Neural crest cell (in vitro differentiated cells): ENCODE measurements around the gene LETMD1. TPM values are rescaled to one million over a fixed set of nuclear protein-coding genes. Genes with fewer than 3 reads are reported as not detected.
"Not testable (repeated sequence)": the region's sequence is repeated elsewhere in the genome, so short reads cannot be mapped to it uniquely, and the experiment has no call there.

ENCODE experiments used
- DNase-seq: peaks from one replicate; pipeline ENCODE4 v3.0.0; 2021; ENCODE audit warnings: low read depth, mixed read lengths, low spot score
- H3K27ac Mint-ChIP-seq: one replicate; pipeline ENCODE4 v1.8.0; 2021; ENCODE audit warnings: mild to moderate bottlenecking, mixed read lengths; ENCODE audit not compliant: unreplicated experiment
- H3K27me3 Mint-ChIP-seq: 2 replicates; pipeline ENCODE4 v1.8.0; 2021; ENCODE audit warnings: low read depth, mild to moderate bottlenecking, mixed read lengths
- H3K36me3 Mint-ChIP-seq: 2 replicates; pipeline ENCODE4 v1.8.0; 2021; ENCODE audit warnings: low read depth, mild to moderate bottlenecking, mixed read lengths
- H3K4me1 Mint-ChIP-seq: 2 replicates; pipeline ENCODE4 v1.8.0; 2021; ENCODE audit warnings: mixed read lengths
- H3K4me3 Mint-ChIP-seq: one replicate; pipeline ENCODE4 v1.8.0; 2021; ENCODE audit warnings: mild to moderate bottlenecking, mixed read lengths
- H3K9me3 Mint-ChIP-seq: 2 replicates; pipeline ENCODE4 v1.8.0; 2021; ENCODE audit warnings: mixed read lengths
- total RNA-seq: library from RNA; stranded (reverse); gene quantifications from 2 replicates; pipeline ENCODE4 v1.2.1, GENCODE V29; 2021
- TF ChIP-seq, protein P1 (sequence below): fragments of 200-600 bp; sonication (generic); conservative IDR thresholded peaks from 2 replicates; pipeline ENCODE4 v1.5.0; 2021; ENCODE audit warnings: antibody characterized with exemption, mild to moderate bottlenecking

The LETMD1 gene
- total RNA-seq, 1 donor from 2014 or later, result 43.2 TPM

- Mint-ChIP-seq H3K4me1 (peaks cover 33% of the 10 kb centered on the region), H3K27ac (no peak overlapping the region), H3K4me3 (no peak overlapping the region), H3K9me3 (no peaks in the 10 kb centered on the region), H3K36me3 (peaks cover 4% of the 10 kb centered on the region), H3K27me3 (no peaks in the 10 kb centered on the region)
- DNase-seq, result no peak
- TF ChIP-seq, protein P1, sequence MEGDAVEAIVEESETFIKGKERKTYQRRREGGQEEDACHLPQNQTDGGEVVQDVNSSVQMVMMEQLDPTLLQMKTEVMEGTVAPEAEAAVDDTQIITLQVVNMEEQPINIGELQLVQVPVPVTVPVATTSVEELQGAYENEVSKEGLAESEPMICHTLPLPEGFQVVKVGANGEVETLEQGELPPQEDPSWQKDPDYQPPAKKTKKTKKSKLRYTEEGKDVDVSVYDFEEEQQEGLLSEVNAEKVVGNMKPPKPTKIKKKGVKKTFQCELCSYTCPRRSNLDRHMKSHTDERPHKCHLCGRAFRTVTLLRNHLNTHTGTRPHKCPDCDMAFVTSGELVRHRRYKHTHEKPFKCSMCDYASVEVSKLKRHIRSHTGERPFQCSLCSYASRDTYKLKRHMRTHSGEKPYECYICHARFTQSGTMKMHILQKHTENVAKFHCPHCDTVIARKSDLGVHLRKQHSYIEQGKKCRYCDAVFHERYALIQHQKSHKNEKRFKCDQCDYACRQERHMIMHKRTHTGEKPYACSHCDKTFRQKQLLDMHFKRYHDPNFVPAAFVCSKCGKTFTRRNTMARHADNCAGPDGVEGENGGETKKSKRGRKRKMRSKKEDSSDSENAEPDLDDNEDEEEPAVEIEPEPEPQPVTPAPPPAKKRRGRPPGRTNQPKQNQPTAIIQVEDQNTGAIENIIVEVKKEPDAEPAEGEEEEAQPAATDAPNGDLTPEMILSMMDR, result no peak
Observed at GRCh38 chr12:51012570-51013236, 35.4 kb upstream of the LETMD1 start.

GRCh38 chr12:51013441-51013840, 34.7 kb upstream of the LETMD1 start:
- no peaks in the 10 kb centered on the region for H3K9me3 Mint-ChIP-seq
- DNase-seq, result no peak
- TF ChIP-seq, protein P1, result no peak
- no peaks in the 10 kb centered on the region for H3K27me3 Mint-ChIP-seq
- H3K4me1 Mint-ChIP-seq, result peaks cover 33% of the 10 kb centered on the region
- no peak overlapping the region for H3K4me3 Mint-ChIP-seq
- peaks cover 4% of the 10 kb centered on the region for H3K36me3 Mint-ChIP-seq
- H3K27ac Mint-ChIP-seq, result peak overlapping the region; percentile 12

DNA sequence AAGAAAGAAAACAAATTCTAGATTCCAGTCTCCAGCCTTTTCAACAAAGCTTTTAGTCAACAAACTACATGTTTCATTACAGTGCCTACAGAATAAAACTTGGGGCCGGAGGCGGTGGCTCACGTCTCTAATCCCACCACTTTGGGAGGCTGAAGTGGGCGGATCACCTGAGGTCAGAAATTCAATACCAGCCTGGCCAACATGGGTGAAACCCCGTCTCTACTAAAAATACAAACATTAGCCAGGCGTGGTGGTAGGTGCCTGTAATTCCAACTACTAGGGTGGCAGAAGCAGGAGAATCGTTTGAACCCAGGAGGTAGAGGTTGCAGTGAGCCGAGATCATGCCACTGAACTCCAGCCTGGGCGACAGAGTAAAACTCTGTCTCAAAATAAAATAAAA, 33.7 kb upstream of the LETMD1 start:
- not testable (repeated sequence) for H3K9me3 Mint-ChIP-seq, H3K36me3 Mint-ChIP-seq, H3K27me3 Mint-ChIP-seq, DNase-seq, H3K4me3 Mint-ChIP-seq, H3K27ac Mint-ChIP-seq
- peaks cover 28% of the 10 kb centered on the region for H3K4me1 Mint-ChIP-seq

- TF ChIP-seq, protein P1, result no peak
- no peaks in the 10 kb centered on the region for H3K9me3 Mint-ChIP-seq
- no peaks in the 10 kb centered on the region for H3K27me3 Mint-ChIP-seq
Observed at GRCh38 chr12:51017452-51017851, 30.7 kb upstream of the LETMD1 start.

DNA sequence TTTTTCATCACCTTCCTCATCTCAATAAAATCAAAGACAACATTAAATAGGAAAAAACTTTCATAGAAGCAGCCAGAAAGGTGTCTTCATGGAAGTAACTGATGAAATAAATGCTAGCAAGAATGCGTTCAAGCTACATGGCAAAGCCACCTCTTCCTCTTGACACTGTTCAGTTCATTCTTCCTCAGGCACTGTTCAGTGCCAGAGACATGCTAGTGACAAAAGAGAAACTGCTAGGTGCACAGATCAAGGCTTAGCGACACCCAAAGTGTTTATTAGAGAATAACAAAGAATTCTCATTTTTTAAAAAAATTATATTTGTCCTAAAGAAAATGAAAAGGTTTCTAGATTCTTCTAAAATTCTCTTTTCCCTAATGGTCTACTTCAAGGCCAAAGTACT, 29.2 kb upstream of the LETMD1 start:
- Mint-ChIP-seq H3K27ac (no peak overlapping the region), H3K27me3 (no peaks in the 10 kb centered on the region), H3K4me1 (peaks cover 41% of the 10 kb centered on the region), H3K9me3 (no peaks in the 10 kb centered on the region), H3K4me3 (no peak overlapping the region), H3K36me3 (no peaks in the 10 kb centered on the region)
- no peak for DNase-seq
- TF ChIP-seq, protein P1, result no peak

More at GRCh38 chr12:51017452-51017851, 30.7 kb upstream of the LETMD1 start:
- Mint-ChIP-seq H3K4me1 (peaks cover 37% of the 10 kb centered on the region), H3K36me3 (no peaks in the 10 kb centered on the region), H3K4me3 (no peak overlapping the region), H3K27ac (no peak overlapping the region)
- no peak for DNase-seq

- Mint-ChIP-seq H3K36me3 (no peaks in the 10 kb centered on the region), H3K27ac (no peak overlapping the region), H3K4me1 (peaks cover 50% of the 10 kb centered on the region), H3K4me3 (peak overlapping the region; percentile 27), H3K27me3 (no peaks in the 10 kb centered on the region), H3K9me3 (no peaks in the 10 kb centered on the region)
- TF ChIP-seq, protein P1, result no peak
- DNase-seq, result no peak
Observed at GRCh38 chr12:51019927-51020326, 28.2 kb upstream of the LETMD1 start.
